ENCODE measurements around the gene GIT2.

GRCh38 chr12:109968801-109969200 is 27.4 kb downstream of the GIT2 start:
- TF ChIP-seq, protein P1, sequence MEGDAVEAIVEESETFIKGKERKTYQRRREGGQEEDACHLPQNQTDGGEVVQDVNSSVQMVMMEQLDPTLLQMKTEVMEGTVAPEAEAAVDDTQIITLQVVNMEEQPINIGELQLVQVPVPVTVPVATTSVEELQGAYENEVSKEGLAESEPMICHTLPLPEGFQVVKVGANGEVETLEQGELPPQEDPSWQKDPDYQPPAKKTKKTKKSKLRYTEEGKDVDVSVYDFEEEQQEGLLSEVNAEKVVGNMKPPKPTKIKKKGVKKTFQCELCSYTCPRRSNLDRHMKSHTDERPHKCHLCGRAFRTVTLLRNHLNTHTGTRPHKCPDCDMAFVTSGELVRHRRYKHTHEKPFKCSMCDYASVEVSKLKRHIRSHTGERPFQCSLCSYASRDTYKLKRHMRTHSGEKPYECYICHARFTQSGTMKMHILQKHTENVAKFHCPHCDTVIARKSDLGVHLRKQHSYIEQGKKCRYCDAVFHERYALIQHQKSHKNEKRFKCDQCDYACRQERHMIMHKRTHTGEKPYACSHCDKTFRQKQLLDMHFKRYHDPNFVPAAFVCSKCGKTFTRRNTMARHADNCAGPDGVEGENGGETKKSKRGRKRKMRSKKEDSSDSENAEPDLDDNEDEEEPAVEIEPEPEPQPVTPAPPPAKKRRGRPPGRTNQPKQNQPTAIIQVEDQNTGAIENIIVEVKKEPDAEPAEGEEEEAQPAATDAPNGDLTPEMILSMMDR (IDR thresholded peaks at IDR 0.05), result no peak
- TF ChIP-seq EP300 (IDR thresholded peaks at IDR 0.05) (no peak), POLR2A (IDR thresholded peaks at IDR 0.05) (no peak)

All from tibial nerve (tissue), 4 donors.